BLaER1 treated with 17β-estradiol and CSF1 and Interleukin-3, amounts not matched to agents 10 nM and 100 nM (cell line): Measurements from ENCODE around the gene PTPRT.

Experiments used
- H3K27ac ChIP-seq, 11 experiments: shearing (Covaris generic); formaldehyde crosslinking; 2 replicates each; pipeline ENCODE4 v1.8.1; 2022
- H3K27me3 ChIP-seq, 11 experiments: shearing (Covaris generic); formaldehyde crosslinking; 2 replicates each; pipeline ENCODE4 v1.8.1; 2022
- H3K36me3 ChIP-seq, 11 experiments: shearing (Covaris generic); formaldehyde crosslinking; 2 replicates each; pipeline ENCODE4 v1.8.1; 2022
- H3K4me1 ChIP-seq, 10 experiments: shearing (Covaris generic); formaldehyde crosslinking; 2 replicates each; pipeline ENCODE4 v1.8.1; 2022
- H3K4me2 ChIP-seq, 11 experiments: shearing (Covaris generic); formaldehyde crosslinking; 2 replicates each; pipeline ENCODE4 v1.8.1; 2022
- H3K4me3 ChIP-seq, 10 experiments: shearing (Covaris generic); formaldehyde crosslinking; 2 replicates each; pipeline ENCODE4 v1.8.1; 2022
- H3K9ac ChIP-seq, 11 experiments: shearing (Covaris generic); formaldehyde crosslinking; 2 replicates each; pipeline ENCODE4 v1.8.1; 2022
- H3K9me3 ChIP-seq, 11 experiments: shearing (Covaris generic); formaldehyde crosslinking; replicated peaks in 1 of 11; 2 replicates each; pipeline ENCODE4 v1.8.1; 2022
- H4K20me1 ChIP-seq, 11 experiments: shearing (Covaris generic); formaldehyde crosslinking; 2 replicates each; pipeline ENCODE4 v1.8.1; 2022
- Cebpa-rat ChIP-seq, 11 experiments: shearing (Covaris generic); IDR thresholded peaks; 2 replicates each; pipeline ENCODE4 v1.8.1; 2022

The PTPRT gene

GRCh38 chr20:42985628-42986027 is 204.1 kb downstream of the PTPRT start:
- H4K20me1 ChIP-seq, result no peaks in the 10 kb centered on the region
- no peaks in the 10 kb centered on the region for H3K9me3 ChIP-seq
- no peak for TF ChIP-seq Cebpa-rat (IDR thresholded peaks at IDR 0.05)
- no peak overlapping the region for H3K9ac ChIP-seq
- no peak overlapping the region for H3K27ac ChIP-seq
- no peak overlapping the region for H3K4me3 ChIP-seq
- no peaks in the 10 kb centered on the region for H3K27me3 ChIP-seq
- peaks cover 0 to 11% (median 4%) of the 10 kb centered on the region in 10 experiments; a peak in 5 of 20 replicates for H3K4me1 ChIP-seq
- no peaks in the 10 kb centered on the region for H3K36me3 ChIP-seq
- no peak overlapping the region for H3K4me2 ChIP-seq

- Histone ChIP-seq H3K4me3 (no peak overlapping the region), H3K36me3 (no peaks in the 10 kb centered on the region), H4K20me1 (no peaks in the 10 kb centered on the region), H3K9me3 (no peaks in the 10 kb centered on the region), H3K27ac (no peak overlapping the region; a peak in 1 of 22 replicates), H3K27me3 (no peaks in the 10 kb centered on the region), H3K4me1 (peaks cover 0 to 11% (median 4%) of the 10 kb centered on the region in 10 experiments; a peak in 5 of 20 replicates), H3K9ac (no peak overlapping the region), H3K4me2 (peak overlapping the region in 7 of 11 experiments; percentile 2 to 35 (median 22); a peak in 6 of 22 replicates)
- TF ChIP-seq Cebpa-rat (IDR thresholded peaks at IDR 0.05), result no peak
Measured at GRCh38 chr20:42982218-42982617, 207.5 kb downstream of the PTPRT start.

GRCh38 chr20:42981253-42981652 is 208.5 kb downstream of the PTPRT start:
- no peak overlapping the region for H3K27ac ChIP-seq

GRCh38 chr20:42979720-42980119 is 210.0 kb downstream of the PTPRT start:
- Histone ChIP-seq H3K9ac (no peak overlapping the region), H3K9me3 (no peaks in the 10 kb centered on the region), H3K36me3 (no peaks in the 10 kb centered on the region), H3K4me3 (no peak overlapping the region), H4K20me1 (no peaks in the 10 kb centered on the region), H3K4me2 (no peak overlapping the region), H3K4me1 (peaks cover 0 to 11% (median 4%) of the 10 kb centered on the region in 10 experiments; a peak in 5 of 20 replicates), H3K27ac (no peak overlapping the region), H3K27me3 (no peaks in the 10 kb centered on the region)
- TF ChIP-seq Cebpa-rat (IDR thresholded peaks at IDR 0.05), result no peak

More at GRCh38 chr20:42981253-42981652, 208.5 kb downstream of the PTPRT start:
- H3K27me3 ChIP-seq, result no peaks in the 10 kb centered on the region
- no peak overlapping the region for H3K9ac ChIP-seq
- H4K20me1 ChIP-seq, result no peaks in the 10 kb centered on the region
- H3K9me3 ChIP-seq, result no peaks in the 10 kb centered on the region
- H3K36me3 ChIP-seq, result no peaks in the 10 kb centered on the region
- no peak for TF ChIP-seq Cebpa-rat (IDR thresholded peaks at IDR 0.05)
- peaks cover 0 to 11% (median 4%) of the 10 kb centered on the region in 10 experiments; a peak in 5 of 20 replicates for H3K4me1 ChIP-seq
- H3K4me3 ChIP-seq, result no peak overlapping the region
- no peak overlapping the region for H3K4me2 ChIP-seq

- no peak overlapping the region for H3K27ac ChIP-seq
- H3K9me3 ChIP-seq, result no peaks in the 10 kb centered on the region
Measured at GRCh38 chr20:42978184-42978974, 211.3 kb downstream of the PTPRT start.

GRCh38 chr20:42975974-42976373 is 213.7 kb downstream of the PTPRT start:
- no peak overlapping the region for H3K4me3 ChIP-seq
- H3K4me1 ChIP-seq, result no peaks in the 10 kb centered on the region
- H3K9ac ChIP-seq, result no peak overlapping the region
- no peaks in the 10 kb centered on the region for H3K27me3 ChIP-seq
- TF ChIP-seq Cebpa-rat (IDR thresholded peaks at IDR 0.05), result no peak
- H4K20me1 ChIP-seq, result no peaks in the 10 kb centered on the region
- H3K36me3 ChIP-seq, result no peaks in the 10 kb centered on the region
- H3K9me3 ChIP-seq, result no peaks in the 10 kb centered on the region
- no peak overlapping the region for H3K4me2 ChIP-seq
- no peak overlapping the region for H3K27ac ChIP-seq

More at GRCh38 chr20:42978184-42978974, 211.3 kb downstream of the PTPRT start:
- Histone ChIP-seq H3K4me2 (no peak overlapping the region), H3K9ac (no peak overlapping the region), H3K27me3 (no peaks in the 10 kb centered on the region), H3K4me3 (no peak overlapping the region), H3K36me3 (no peaks in the 10 kb centered on the region), H3K4me1 (peaks cover 0 to 11% (median 4%) of the 10 kb centered on the region in 10 experiments; a peak in 5 of 20 replicates), H4K20me1 (no peaks in the 10 kb centered on the region)
- TF ChIP-seq Cebpa-rat (IDR thresholded peaks at IDR 0.05), result no peak

- no peaks in the 10 kb centered on the region for H3K4me1 ChIP-seq
- no peak overlapping the region for H3K4me3 ChIP-seq
- no peaks in the 10 kb centered on the region for H4K20me1 ChIP-seq
- H3K9me3 ChIP-seq, result no peaks in the 10 kb centered on the region
- no peak overlapping the region for H3K4me2 ChIP-seq
- H3K36me3 ChIP-seq, result no peaks in the 10 kb centered on the region
- TF ChIP-seq Cebpa-rat (IDR thresholded peaks at IDR 0.05), result no peak
- no peak overlapping the region for H3K9ac ChIP-seq
- no peak overlapping the region for H3K27ac ChIP-seq
- H3K27me3 ChIP-seq, result no peaks in the 10 kb centered on the region
Measured at GRCh38 chr20:42974347-42974746, 215.4 kb downstream of the PTPRT start.

GRCh38 chr20:42972591-42972990 is 217.1 kb downstream of the PTPRT start:
- TF ChIP-seq Cebpa-rat (IDR thresholded peaks at IDR 0.05), result no peak
- Histone ChIP-seq H4K20me1 (no peaks in the 10 kb centered on the region), H3K9me3 (peaks cover 0 to 2% (median 0%) of the 10 kb centered on the region in 11 experiments; a peak in 4 of 22 replicates), H3K4me1 (no peaks in the 10 kb centered on the region), H3K27me3 (no peaks in the 10 kb centered on the region), H3K4me2 (no peak overlapping the region), H3K27ac (no peak overlapping the region), H3K4me3 (no peak overlapping the region), H3K9ac (no peak overlapping the region), H3K36me3 (no peaks in the 10 kb centered on the region)

- H3K27ac ChIP-seq, result no peak overlapping the region
Measured at GRCh38 chr20:42968746-42969145, 221.0 kb downstream of the PTPRT start.

More at GRCh38 chr20:42968746-42969145, 221.0 kb downstream of the PTPRT start:
- Histone ChIP-seq H3K36me3 (no peaks in the 10 kb centered on the region), H3K4me1 (peaks cover 0 to 17% (median 11%) of the 10 kb centered on the region in 10 experiments; a peak in 11 of 20 replicates), H3K9me3 (peaks cover 0 to 2% (median 0%) of the 10 kb centered on the region in 11 experiments; a peak in 4 of 22 replicates), H3K9ac (no peak overlapping the region), H3K27me3 (no peaks in the 10 kb centered on the region), H3K4me3 (no peak overlapping the region), H3K4me2 (no peak overlapping the region), H4K20me1 (no peaks in the 10 kb centered on the region)
- no peak for TF ChIP-seq Cebpa-rat (IDR thresholded peaks at IDR 0.05)
